ENCODE measurements around the gene HADHB. TPM values are rescaled to one million over a fixed set of nuclear protein-coding genes. Genes with fewer than 3 reads are reported as not detected.
"Not testable (repeated sequence)": the region's sequence is repeated elsewhere in the genome, so short reads cannot be mapped to it uniquely, and the experiment has no call there.

The HADHB gene
- total RNA-seq, 1 donor from 2014 or later: 98.3 TPM

DNA sequence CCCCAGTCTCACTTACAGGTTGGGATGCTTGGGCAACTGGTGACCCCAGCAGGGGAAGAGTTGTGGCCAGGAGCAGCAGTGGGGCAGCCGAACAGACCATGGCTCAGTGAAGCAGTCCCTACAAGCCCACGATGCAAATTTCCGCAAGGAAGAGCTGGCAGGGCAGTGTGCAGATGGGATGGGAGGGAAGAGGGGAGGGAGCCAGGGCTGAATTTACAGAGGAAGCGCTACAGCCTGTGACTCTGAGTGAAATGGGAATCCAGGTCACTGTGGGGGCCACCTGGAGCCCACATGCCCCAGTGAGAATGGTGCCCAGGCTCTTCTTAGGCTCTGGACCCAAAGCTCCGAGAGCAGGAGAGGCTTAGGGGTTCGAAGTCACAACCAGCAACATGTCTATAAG is 74.2 kb downstream of the HADHB start:
- Histone ChIP-seq H3K36me3 (ENCODE audit: control insufficient read depth, insufficient read depth, low read length) (no peaks in the 10 kb centered on the region), H3K4me3 (ENCODE audit: low read depth, low read length) (no peak overlapping the region), H3K27me3 (ENCODE audit: control insufficient read depth, insufficient read depth, low read length) (peaks cover 8% of the 10 kb centered on the region)
- TF ChIP-seq, protein P1, sequence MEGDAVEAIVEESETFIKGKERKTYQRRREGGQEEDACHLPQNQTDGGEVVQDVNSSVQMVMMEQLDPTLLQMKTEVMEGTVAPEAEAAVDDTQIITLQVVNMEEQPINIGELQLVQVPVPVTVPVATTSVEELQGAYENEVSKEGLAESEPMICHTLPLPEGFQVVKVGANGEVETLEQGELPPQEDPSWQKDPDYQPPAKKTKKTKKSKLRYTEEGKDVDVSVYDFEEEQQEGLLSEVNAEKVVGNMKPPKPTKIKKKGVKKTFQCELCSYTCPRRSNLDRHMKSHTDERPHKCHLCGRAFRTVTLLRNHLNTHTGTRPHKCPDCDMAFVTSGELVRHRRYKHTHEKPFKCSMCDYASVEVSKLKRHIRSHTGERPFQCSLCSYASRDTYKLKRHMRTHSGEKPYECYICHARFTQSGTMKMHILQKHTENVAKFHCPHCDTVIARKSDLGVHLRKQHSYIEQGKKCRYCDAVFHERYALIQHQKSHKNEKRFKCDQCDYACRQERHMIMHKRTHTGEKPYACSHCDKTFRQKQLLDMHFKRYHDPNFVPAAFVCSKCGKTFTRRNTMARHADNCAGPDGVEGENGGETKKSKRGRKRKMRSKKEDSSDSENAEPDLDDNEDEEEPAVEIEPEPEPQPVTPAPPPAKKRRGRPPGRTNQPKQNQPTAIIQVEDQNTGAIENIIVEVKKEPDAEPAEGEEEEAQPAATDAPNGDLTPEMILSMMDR (IDR thresholded peaks at IDR 0.05; ENCODE audit: insufficient read depth, low read length, poor library complexity, severe bottlenecking): no peak
- DNase-seq (ENCODE audit: low read depth): no peak

DNA sequence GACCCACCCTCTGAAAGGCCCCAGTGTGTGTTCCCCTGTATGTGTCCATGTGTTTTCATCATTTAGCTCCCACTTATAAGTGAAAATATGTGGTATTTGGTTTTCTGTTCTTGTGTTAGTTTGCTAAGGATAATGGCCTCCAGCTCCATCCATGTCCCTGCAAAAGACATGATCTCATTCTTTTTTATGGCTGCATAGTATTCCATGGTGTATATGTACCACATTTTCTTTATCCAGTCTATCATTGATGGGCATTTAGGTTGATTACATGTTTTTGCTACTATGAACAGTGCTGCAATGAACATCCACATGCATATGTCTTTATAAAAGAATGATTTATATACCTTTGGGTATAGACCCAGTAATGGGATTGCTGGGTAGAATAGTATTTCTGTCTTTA is 79.7 kb downstream of the HADHB start:
- not testable (repeated sequence) for H3K36me3 ChIP-seq (ENCODE audit: control insufficient read depth, insufficient read depth, low read length); DNase-seq (ENCODE audit: low read depth); H3K4me3 ChIP-seq (ENCODE audit: low read depth, low read length); H3K27me3 ChIP-seq (ENCODE audit: control insufficient read depth, insufficient read depth, low read length)

DNA sequence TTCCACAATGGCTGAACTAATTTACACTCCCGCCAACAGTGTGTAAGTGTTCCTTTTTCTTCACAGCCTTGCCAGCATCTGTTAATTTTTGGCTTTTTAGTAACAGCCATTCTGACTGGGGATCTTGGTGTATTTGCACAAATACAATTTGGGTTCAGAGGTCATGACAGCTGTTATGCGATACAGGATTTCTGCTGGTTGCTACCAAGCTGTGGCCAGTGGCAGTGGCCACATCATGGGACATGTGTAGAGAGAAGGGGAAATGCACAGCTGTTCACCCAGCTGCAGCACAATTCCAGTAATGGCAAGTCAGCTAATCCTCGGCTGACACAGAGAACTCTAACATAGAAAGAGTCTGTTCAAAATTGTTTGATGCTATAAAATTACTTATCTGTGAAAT is 80.2 kb downstream of the HADHB start:
- TF ChIP-seq, protein P1 (IDR thresholded peaks at IDR 0.05; ENCODE audit: insufficient read depth, low read length, poor library complexity, severe bottlenecking): no peak
- Histone ChIP-seq H3K36me3 (ENCODE audit: control insufficient read depth, insufficient read depth, low read length) (no peaks in the 10 kb centered on the region), H3K4me3 (ENCODE audit: low read depth, low read length) (no peak overlapping the region), H3K27me3 (ENCODE audit: control insufficient read depth, insufficient read depth, low read length) (no peaks in the 10 kb centered on the region)
- DNase-seq (ENCODE audit: low read depth): no peak

DNA sequence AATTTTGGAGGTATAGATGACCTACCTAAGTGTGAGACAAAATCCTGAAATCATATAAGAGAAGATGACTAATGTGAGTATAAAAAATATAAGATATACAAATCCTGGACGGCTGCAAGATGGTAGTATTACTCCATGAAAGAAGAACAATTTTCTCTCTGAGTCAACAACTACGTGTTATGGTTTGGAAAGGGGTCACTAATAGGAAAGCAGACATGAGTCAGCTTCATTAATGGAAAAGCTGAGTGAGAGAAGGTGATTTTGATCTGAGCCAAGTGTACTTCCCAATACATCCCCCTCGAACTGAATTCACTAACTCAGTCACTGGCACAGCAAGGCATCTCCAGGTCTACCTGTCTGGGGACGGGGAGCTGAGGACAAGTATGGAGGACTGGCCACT is 81.1 kb downstream of the HADHB start:
- Histone ChIP-seq H3K36me3 (ENCODE audit: control insufficient read depth, insufficient read depth, low read length) (no peaks in the 10 kb centered on the region), H3K4me3 (ENCODE audit: low read depth, low read length) (no peak overlapping the region), H3K27me3 (ENCODE audit: control insufficient read depth, insufficient read depth, low read length) (no peaks in the 10 kb centered on the region)
- TF ChIP-seq, protein P1 (IDR thresholded peaks at IDR 0.05; ENCODE audit: insufficient read depth, low read length, poor library complexity, severe bottlenecking): no peak
- DNase-seq (ENCODE audit: low read depth): no peak

DNA sequence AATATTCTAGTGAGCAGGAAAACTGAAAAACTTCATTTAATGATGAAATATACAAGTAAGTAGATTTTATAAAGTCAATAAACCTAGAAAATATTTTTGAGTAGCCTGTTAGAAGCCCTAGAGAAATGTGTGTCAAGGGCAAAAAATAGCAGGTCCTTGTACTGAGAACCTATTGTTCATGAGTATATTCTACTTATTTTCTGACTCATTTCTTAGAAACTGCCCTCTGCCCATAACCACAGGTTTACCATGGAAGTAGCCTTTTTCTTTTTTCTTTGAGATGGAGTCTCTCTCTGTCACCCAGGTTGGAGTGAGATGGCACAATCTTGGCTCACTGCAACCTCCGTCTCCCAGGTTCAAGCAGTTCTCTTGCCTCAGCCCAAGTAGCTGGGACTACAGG is 81.8 kb downstream of the HADHB start:
- Histone ChIP-seq H3K27me3 (ENCODE audit: control insufficient read depth, insufficient read depth, low read length) (no peaks in the 10 kb centered on the region), H3K4me3 (ENCODE audit: low read depth, low read length) (no peak overlapping the region), H3K36me3 (ENCODE audit: control insufficient read depth, insufficient read depth, low read length) (no peaks in the 10 kb centered on the region)
- DNase-seq (ENCODE audit: low read depth): no peak
- TF ChIP-seq, protein P1 (IDR thresholded peaks at IDR 0.05; ENCODE audit: insufficient read depth, low read length, poor library complexity, severe bottlenecking): no peak

DNA sequence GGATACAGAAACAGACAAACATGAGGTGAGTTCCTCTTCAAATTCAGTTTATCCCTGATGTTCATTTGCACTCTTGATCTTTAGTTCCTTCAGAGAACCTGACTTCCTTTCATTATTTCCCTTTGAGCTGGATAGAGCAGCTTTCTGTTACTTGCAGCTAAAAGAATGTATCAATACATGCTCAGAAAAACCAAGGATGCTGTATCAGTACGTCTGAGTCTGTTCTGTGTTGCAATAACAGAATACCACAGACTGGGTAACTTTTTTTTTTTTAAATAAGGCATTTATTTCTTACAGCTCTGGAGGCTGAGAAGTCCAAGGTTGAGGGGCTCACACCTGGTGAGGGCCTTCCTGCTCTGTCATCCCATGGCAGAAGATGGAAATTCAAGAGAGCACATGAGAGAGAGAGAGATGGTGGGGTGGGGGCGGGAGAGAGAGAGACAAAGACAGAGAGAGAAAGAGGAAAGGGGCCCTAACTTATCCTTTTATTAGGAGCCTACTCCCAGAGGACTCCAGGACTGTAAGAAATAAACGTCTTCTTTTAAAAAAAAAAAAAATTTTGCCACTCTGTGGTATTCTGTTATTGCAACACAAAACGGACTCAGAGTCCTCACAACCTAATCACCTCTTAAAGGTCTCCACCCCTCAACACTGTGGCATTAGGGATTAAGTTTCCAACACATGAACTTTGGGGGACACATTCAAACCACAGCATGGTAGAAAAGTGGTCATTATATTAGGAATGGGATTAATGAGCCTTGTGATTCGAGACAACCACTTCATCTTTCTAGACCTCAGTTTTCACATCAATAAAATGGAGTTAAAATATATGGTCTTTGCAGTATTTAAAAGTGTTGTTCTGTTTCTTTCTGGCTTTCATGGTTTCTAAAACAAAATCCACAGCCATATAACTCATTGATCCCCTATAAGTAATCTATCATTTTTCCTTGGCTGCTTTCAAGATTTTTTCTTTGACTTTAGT is 82.8 kb downstream of the HADHB start:
- TF ChIP-seq, protein P1 (IDR thresholded peaks at IDR 0.05; ENCODE audit: insufficient read depth, low read length, poor library complexity, severe bottlenecking): no peak
- no peak for DNase-seq (ENCODE audit: low read depth)
- Histone ChIP-seq H3K4me3 (ENCODE audit: low read depth, low read length) (no peak overlapping the region), H3K27me3 (ENCODE audit: control insufficient read depth, insufficient read depth, low read length) (no peaks in the 10 kb centered on the region), H3K36me3 (ENCODE audit: control insufficient read depth, insufficient read depth, low read length) (no peaks in the 10 kb centered on the region)

DNA sequence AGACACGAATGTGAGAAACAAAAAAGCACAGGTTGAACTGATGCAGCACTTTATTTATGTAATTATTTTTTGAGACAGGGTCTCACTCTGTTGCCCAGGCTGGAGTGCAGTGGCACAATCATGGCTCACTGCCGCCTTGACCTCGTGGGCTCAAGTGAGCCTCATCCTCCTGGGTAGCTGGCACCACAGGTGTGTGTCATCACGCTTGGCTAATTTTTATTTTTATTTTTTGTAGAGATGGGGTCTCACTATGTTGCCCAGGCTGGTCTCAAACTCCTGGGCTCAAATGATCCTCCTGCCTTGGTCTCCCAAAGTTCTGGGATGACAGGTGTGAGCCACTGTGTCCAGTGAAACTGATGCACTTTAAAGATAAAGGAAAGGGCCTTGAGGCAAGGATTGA is 84.3 kb downstream of the HADHB start:
- H3K4me3 ChIP-seq (ENCODE audit: low read depth, low read length); H3K36me3 ChIP-seq (ENCODE audit: control insufficient read depth, insufficient read depth, low read length); DNase-seq (ENCODE audit: low read depth); H3K27me3 ChIP-seq (ENCODE audit: control insufficient read depth, insufficient read depth, low read length): not testable (repeated sequence)
